Activated gamma-delta T cell treated with Interleukin-2 at 50 U/mL for 16 hours (primary cell): Measurements from ENCODE around the gene P2RY6.

Experiments
- DNase-seq: peaks from one replicate; pipeline ENCODE4 v3.0.0-alpha.2; 2020

Gene P2RY6

DNA sequence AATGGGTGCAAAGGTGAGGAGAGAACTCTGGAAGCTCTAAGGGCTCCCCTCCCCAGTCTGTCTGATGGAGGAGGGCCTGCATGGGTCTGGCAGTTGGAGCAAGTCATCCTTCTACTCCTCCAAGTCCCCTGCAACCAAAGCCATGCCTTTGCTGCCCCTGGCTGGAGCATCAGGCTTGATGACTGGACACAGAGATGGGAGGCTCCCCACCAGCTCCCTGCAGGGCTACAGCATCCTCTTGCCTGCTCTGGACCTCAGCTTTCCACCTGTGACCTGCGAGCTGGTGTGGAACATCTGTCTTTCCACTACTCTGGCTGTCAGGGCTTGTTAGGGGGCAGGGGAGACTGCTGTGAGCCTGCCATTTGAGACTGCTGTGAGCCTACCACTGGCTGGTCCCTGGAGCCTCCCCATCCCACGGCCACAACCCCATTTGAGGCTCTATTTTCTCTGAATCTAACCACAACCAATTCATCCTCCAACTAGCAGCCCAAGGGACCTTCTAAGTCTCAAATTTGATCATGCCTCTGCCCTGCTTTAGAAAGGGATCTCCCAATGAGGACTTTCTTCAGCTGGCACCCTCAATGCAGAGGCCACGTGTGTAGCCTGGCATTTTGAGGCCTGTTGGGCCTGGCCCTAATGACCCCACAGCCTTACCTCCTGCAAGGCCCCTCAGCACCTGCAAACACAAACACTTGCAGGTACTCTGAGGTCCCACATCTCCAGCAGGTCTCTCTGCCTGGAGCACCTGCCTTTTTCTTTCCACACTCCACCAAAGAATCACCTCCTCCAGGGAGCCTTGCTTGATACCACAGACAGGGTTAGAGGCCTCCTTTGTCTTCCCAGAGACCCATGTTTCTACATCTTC lies 9.9 kb downstream of the P2RY6 start:
- DNase-seq = no peak

DNA sequence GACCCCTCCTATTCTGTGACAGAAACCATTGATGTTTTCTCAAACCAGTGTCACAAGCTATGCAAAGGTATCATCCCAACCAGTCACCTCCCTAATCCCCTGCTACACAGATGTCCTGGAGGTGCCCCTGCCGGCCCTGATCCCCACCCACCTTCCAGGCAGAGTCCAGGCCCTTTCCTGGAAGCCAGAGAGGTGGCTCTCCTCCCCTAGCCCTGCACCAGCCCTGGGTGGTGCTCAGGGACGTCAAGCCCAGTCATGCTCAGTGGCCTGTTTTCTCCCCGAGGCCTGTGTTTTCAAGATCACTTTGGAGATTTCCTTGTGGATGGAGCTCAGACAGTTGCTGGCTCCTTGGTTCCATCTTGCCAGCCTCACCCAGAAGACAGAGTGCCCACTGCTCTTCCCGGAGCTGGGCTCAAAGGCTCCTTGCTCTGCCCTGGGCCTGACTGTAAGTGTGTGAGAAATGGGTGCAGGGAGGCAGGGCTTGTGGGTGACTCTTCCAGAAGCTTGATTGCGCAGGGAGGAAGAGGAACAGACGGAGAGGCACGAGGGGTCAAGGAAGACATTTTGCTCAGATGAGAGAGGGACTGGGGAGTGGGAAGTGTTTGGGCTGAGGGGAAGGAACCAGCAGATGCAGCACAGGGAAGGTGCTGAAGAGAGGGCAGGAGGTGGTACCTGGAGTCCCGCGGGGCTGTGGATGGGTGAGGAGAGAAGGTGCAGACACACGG lies 11.3 kb downstream of the P2RY6 start:
- DNase-seq = no peak

DNA sequence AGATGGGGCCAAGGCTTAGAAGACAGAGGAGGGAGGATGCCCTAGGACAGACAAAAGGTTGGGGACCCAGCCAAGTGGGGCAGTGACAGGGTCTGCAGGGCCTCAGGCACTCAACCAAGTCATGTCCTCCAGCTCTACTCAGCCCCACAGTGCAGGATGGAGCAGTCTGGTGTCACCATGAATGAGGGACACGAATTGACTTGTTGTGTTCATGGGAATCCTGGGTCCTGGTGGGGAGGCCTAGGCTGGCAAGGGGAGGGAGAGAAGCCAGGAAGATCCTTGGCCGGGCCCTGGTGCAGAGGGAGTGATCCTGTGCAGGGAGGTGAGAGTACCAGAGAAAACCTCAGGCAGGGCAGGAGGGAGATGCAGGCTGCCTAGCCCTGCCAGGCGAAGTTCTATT lies 12.0 kb downstream of the P2RY6 start:
- no peak for DNase-seq

DNA sequence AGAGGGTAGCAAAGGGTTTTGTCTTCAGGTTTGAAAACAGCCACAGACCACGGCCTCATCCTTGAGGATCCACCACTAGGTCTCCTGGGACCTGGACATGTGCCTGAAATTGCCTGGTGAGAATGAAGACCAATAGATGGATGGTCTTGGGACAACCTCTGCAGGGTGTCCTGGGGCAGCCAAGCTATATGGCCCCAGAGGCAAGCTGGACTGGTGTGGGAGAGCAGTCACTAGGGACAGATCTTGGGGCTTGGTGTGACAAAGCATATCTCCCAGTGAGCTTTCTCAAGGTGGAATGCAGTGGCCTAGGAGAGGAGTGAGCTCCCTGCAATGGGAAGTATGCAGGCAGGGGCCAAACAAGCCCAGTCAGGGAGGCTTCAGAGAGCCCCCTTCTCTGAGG lies 13.6 kb downstream of the P2RY6 start:
- DNase-seq = no peak

DNA sequence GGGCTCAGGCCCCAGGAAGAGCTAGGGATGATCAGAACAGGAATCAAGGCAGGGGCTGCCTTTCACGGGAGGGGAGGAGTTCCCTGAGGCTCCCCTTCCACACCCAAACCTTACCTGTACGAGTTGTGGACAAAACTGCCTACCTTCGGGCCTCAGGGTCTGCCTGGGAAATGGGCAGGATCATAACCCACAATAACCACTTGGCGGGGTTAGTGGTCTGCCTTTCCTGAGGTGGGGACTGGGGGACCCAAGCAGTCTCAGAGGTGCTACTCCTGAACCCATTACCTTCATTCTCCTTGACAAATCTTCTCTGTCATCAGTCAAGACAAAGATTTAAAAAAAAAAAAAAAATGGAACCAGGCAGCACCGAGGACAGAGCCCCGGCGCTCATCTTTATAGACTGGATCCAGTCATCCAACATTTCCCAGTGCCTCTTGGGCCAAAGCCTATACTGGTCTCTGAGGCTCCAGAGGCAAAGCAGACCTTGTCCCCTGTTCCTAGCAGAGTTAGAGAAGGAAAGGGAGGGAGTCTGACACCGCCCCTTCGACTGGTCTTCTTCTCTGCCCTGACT lies 14.2 kb downstream of the P2RY6 start:
- DNase-seq = no peak

DNA sequence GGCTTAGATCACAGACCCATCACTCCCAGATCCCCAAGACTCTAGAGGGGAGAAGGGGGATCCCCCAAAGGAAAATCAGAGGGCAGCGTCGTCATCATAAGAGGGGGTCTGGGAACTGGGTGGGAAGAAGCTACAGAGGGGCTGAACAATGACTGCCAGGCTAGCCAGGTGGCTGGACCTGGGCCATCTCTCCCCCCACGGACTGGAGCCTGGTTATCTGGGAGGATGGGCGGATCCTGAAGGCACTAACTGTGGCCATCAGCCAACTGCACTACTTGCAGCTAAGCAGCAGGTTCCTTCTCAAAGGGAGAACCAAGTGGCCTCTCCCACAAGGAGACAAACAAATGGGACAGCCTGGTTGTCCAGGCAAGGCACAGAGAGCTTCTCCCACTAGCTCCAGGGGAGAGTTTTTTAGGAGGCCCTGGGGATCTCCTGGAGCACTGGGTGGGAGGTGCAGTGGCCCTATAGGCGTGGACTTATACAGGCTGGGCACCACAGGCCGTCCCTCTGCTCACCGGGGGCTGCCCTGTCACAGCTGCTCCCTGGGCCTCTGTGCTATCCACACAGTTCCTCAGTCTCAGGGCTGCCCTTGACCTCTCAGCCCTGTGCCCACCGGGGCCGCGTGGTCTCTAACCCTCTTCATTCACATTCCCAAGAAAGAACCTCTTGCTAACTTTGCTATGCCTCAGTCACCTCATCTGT lies 15.4 kb downstream of the P2RY6 start:
- DNase-seq = no peak

DNA sequence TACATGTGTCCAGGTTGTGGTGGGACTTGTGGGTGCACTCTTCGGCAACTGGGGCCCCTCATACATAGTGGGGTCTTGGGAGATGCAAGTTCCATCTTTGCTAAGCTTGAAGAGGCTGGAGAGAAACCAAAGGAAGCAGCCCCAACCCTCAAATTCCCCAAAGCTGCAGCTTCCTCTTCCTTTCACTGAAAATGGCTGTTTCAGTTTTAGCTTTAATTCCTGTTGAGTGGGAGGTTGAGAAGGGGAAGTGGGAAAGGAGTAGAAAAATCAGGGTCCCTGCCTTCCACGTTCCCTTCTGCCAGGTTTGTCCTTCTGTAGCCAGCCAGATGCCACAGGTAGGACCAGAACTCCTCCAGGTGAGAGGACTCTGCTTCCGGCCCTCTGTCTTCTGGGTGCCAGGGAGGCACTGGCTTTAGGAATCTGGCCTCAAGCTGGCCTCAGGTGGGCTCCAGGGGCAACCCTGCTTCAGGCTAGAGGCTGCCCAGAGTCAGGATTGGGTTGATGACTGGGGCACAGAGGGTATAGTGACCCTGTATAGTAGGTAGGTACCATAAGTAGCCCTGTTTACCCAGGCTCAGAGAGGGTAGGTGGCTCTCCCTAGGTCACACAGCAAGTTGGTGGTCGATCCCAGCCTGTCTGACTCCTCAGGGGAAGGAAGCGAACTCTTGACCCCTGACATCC lies 16.2 kb downstream of the P2RY6 start:
- DNase-seq = no peak

DNA sequence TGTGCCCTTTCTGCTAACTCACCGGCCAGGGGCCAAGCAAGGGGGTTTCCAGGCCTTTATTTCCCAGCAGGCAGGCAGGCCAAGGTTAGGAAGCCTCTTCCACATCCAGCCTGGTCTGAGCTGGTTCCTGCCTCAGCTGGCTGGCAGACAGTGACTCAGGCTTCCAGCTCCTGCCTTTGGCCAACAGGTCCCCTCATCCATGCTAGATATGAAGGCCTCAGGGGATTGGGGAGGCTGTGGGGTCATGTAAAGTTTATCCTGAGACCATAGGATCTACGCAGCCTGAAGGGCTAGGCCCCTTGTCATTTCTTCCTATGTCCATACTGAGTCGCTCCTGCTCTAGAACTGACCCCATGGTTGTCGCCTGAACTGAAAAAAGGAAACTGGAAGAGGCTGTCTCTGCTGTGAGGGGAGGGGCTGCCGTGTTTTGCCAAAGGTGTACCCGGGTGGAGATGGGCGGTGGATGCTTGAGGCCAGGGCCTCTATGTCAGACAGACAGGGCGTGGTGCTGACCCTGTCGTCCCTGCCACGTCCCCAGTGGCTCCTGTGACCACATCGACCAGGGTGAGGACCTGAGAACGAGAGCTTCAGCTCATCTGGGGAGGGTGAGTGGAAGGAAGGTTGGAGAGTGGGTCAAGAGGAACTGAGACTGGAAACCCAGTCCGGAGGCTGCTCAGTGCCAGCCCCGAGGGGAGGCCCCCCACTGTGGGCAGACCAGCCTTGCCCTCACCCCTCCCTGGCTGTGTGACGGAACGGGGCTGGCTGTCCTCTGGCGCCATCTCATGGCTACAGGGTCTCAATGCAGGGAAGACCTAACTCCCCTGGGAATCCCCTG lies 17.0 kb downstream of the P2RY6 start:
- DNase-seq = peak; percentile 18

DNA sequence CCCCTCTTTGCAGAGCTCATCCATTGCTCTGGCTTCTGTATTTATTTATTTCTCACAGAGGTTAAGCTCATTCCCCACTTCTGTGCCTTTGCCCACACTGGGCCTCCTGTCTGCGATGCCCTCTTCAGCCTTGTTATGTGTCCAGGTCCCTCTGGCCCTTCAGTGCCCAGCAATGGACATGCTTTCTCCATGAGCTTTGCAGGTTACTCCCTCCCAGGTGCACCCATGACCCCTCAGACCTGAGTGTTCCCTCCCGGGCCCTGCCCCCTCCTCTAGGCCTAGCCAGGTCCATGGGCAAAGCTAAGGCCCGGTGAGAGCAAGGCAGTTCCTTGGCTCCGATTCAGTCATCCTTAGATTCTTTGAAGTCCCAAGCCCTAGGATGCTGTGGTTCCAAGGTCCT lies 18.4 kb downstream of the P2RY6 start:
- DNase-seq = no peak

DNA sequence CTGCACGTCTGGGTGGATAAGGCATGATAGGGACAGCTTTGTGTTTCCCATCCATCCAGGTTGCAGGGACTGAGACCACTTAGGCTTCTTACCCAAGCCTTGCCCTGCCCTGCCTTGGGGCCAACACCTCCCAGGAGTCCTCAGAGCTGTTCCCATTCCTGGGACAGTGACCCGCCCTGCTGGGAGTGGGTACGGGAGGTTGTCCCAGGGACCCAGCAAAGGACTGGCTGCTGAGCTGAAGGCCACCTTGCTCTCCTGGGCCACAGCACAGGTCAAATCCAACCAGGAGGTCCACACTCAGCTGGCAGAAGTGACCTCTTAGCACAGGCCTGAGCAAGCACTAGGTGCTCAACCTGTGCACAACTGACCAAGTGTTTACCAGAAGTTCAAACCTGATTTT lies 19.1 kb downstream of the P2RY6 start:
- no peak for DNase-seq

DNA sequence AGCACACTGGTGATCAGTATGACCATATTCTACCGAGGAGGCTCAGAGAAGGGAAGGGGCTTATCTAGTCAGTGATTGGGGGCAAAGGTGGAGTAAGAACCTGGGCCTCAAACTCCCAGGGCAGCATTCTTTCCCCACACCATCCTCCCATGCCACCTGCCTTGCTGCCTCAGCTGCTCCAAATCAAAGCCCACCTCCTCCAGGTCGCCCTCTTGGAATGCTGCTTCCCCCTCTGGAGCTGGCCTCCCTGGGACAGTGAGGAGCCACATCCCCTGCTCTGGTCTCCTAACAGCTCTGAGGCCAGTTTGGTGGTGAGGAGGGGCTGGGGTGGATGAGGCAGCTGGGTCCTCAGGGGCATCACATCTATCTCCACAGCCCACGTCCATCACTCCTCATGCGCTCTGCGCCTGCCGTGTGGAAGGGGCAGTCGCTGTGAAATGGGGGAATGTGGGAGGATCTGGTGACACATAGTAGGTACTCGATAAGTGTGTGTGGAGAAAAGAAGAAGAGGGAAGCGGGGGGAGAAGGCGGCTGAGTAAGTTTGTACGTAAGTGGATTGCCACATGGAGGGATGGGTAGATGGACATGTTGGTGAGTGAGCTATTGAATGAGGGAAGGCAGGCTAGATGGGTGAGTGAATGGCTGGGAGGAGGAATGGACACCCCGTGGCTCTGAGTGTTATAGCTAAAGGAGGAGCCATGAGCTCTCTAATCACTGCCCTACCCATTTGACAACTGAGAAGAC lies 19.8 kb downstream of the P2RY6 start:
- DNase-seq = no peak

DNA sequence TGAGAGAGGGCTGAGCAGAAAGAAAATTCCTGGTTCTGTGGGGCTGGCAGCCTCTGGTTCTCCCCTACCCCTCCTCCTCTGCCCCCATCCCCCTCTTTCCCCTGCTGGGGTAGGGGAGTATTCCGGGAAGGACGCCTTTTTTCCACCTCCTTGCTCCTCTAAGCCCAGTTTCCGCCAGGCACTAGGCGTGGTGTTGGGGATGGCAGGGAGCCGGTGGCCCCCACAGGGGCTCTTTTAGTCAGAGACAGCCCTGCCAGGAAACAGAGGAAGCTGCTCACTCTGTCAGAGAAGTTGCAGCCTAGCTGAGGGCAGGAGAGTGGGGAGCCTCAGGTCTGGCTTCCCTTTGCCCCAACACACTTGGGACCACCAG lies 20.4 kb downstream of the P2RY6 start:
- no peak for DNase-seq

DNA sequence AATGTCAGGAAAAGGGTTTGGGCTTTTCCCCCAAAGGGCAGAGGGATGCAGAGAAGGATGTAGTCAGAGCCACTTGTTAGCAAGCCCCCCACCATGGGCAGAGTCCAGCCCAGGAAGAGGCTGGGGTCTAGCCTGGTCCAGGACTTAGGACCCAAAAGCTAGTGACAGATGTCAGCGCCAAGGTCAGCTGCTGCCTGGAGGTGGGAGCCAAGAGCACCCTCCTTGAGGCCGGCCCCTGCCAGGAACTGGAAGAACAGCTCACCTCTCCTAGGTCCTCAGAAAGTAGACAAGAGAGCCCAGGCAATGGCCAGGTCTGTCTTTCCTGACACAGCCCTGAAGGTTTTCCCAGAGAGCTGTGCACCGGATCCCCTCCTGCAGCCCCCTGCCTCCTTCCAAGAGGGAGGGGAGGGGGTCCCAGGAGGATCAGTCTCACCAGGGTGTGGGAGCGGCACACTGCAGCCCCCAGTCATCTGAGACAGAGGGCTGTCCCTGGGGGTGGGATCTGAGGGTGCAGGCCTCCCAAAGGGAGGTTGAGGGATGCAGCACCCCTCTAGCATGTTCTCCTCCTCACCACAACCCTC lies 21.3 kb downstream of the P2RY6 start:
- no peak for DNase-seq

DNA sequence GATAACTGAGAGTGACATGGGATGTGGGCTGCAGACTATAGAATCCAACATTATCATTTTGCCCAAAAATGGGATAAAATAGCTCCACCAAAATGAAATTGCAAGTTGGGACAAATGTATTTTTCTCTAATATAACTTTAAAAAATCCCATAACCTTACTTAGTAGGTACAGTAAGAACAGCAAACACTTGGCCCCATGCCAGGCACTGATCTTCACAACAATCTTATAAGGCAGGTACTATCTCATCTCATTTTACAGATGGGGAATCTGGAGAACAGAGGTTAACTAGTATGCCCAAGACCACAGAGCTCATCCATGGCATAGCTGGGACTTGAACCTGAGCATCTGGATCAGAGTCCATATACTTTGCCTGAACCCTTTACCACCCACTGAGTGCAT lies 22.5 kb downstream of the P2RY6 start:
- DNase-seq = no peak

DNA sequence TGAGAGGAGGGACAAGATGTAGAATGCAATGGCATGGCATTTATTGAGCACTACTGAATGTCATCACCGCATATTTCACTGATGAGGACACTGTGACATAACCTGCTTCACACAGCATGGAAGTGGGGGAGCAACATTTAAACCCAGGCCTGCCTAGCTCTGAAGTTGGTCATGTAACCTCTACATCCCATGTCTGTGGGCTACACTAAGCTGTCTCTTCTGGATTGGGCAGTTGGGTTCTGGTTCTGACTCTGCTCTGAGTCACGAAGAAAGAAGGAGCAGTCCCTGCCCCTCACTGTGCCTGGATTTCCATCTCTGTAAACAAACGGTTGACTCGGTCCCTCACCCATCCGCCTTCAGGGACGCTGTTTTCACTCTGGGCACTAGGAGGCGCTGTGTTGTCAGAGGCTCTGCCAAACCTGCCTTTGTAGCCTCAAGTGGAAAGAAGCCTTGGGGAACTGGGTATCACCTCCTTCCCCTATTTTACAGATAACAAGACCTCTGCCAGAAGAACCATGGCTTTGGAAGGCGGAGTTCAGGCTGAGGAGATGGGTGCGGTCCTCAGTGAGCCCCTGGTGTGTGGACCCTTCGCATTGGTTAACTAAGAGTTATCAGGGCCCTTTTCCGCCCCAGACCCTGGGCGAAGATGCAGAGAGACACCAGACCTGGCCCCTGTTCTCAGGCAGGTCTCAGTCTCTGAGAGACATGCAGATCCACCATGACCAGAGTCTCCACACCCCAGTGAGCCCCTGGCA lies 23.3 kb downstream of the P2RY6 start:
- peak; percentile 67 for DNase-seq

DNA sequence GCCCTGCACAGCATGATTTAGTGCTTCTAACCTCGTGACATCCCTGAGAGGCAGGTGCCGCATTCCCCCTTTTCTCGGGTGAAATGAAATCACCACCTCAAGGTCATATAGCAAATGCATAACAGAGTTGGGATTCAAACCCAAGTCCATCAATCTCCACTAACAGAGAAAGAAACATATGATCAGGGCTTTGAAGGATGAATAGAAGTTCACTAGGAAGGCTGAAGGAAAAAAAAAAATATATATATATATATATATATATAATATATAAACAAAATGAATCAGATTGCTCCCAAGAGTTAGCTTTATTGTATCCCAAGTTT lies 23.8 kb downstream of the P2RY6 start:
- DNase-seq = no peak

DNA sequence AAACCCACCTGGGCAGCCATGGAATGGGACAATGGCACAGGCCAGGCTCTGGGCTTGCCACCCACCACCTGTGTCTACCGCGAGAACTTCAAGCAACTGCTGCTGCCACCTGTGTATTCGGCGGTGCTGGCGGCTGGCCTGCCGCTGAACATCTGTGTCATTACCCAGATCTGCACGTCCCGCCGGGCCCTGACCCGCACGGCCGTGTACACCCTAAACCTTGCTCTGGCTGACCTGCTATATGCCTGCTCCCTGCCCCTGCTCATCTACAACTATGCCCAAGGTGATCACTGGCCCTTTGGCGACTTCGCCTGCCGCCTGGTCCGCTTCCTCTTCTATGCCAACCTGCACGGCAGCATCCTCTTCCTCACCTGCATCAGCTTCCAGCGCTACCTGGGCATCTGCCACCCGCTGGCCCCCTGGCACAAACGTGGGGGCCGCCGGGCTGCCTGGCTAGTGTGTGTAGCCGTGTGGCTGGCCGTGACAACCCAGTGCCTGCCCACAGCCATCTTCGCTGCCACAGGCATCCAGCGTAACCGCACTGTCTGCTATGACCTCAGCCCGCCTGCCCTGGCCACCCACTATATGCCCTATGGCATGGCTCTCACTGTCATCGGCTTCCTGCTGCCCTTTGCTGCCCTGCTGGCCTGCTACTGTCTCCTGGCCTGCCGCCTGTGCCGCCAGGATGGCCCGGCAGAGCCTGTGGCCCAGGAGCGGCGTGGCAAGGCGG lies 24.5 kb downstream of the P2RY6 start:
- DNase-seq = no peak

DNA sequence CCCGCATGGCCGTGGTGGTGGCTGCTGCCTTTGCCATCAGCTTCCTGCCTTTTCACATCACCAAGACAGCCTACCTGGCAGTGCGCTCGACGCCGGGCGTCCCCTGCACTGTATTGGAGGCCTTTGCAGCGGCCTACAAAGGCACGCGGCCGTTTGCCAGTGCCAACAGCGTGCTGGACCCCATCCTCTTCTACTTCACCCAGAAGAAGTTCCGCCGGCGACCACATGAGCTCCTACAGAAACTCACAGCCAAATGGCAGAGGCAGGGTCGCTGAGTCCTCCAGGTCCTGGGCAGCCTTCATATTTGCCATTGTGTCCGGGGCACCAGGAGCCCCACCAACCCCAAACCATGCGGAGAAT lies 25.1 kb downstream of the P2RY6 start:
- no peak for DNase-seq

DNA sequence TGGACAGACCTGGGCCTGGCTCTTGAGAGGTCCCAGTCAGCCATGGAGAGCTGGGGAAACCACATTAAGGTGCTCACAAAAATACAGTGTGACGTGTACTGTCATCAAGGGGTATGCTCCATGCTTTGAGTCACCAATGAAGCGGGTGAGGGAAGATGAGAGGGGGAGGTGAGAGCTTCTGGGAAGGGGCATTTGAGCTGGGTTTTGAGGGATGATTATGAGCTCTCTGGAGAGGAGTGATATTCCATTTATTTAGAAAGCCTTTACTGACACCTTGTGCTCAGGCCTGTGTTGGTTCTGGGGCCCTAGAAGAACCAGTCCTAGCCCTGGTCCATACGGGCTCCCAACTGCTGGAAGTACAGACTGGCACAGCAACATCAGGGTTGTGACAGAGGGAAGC lies 25.6 kb downstream of the P2RY6 start:
- DNase-seq = no peak

DNA sequence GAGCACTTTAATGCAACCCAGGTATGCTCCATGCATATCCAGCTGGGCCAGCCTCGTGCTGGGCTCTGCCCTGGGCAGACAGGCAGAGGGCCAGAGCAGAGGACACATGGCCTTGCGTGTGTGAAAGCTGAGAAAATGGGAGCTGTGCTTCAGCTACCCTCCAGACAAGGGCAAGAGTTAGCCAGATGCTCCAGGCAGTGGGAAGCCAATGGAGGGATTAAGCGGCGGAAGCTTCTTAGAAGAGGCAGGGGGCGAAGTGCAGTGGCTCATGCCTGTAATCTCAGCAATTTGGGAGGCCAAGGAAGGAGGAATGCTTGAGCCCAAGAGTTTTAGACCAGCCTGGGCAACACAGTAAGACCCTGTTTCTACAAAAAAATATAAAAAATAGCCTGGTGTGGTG lies 26.1 kb downstream of the P2RY6 start:
- no peak for DNase-seq
